CD4-positive, alpha-beta T cell treated with Interleukin-21 for 1 hour (primary cell): ENCODE data around the gene FAHD2B.
"Not testable (repeated sequence)": the region's sequence is repeated elsewhere in the genome, so short reads cannot be mapped to it uniquely, and the experiment has no call there.

Source experiments
- DNase-seq: peaks from one replicate; pipeline ENCODE4 v3.0.0-alpha.2; 2020

FAHD2B gene

GRCh38 chr2:97094772-97095611, at the start of gene FAHD2B:
FAHD2B (minus strand) TSS chr2:97094882; CDS start chr2:97091706, 3,176 bp downstream.
- DNase-seq, result peak; percentile 87

DNA sequence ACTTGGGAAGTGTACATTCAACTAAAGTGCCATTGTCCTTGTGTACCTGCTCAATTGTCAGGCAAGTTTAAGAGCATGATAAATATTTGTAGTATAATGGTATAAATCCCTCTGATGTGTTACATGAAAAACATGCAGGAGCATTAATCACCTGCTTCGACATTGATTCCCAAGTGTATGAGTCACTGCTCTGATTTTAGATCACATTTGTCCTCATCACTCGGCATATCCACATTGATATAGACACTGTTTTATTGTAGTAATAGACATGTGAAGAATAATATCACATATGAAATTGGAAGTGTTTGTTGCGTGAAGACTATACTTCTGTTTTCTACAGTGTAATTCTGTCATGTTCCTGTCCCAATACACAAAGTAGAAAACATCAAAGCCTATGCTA, 49.3 kb upstream of the FAHD2B start:
- DNase-seq, result not testable (repeated sequence)

DNA sequence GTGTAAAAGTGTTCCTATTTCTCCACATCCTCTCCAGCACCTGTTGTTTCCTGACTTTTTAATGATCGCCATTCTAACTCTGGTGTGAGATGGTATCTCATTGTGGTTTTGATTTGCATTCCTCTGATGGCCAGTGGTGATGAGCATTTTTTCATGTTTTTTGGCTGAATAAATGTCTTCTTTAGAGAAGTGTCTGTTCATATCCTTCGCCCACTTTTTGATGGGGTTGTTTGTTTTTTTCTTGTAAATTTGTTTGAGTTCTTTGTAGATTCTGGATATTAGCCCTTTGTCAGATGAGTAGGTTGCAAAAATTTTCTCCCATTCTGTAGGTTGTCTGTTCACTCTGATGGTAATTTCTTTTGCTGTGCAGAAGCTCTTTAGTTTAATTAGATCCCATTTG, 34.4 kb upstream of the FAHD2B start:
- DNase-seq, result not testable (repeated sequence)

DNA sequence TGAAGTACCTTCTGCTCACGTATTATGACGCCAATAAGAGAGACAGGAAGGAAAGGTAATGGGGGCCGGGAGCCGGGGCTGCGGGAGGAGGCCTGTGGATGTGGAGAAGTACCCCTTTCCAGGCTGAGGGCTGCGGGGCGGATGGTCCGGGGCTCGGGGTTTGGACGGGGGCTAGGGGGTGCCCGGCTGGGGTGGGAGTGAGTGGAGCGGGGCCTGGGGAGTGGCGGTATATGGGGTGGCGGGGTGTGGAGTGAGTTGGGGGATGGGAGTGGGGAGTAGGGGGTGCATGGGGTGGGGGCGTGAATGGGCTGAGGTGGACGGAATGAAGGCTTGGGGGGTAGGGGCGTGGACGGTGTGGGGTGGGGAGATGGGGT, 19.2 kb upstream of the FAHD2B start:
- DNase-seq, result not testable (repeated sequence)

GRCh38 chr2:97113050-97113881, 18.6 kb upstream of the FAHD2B start, which contains the start of gene ANKRD36:
ANKRD36 (plus strand) TSS chr2:97113153; CDS start chr2:97113740, 587 bp downstream.
- DNase-seq, result peak; percentile 85

DNA sequence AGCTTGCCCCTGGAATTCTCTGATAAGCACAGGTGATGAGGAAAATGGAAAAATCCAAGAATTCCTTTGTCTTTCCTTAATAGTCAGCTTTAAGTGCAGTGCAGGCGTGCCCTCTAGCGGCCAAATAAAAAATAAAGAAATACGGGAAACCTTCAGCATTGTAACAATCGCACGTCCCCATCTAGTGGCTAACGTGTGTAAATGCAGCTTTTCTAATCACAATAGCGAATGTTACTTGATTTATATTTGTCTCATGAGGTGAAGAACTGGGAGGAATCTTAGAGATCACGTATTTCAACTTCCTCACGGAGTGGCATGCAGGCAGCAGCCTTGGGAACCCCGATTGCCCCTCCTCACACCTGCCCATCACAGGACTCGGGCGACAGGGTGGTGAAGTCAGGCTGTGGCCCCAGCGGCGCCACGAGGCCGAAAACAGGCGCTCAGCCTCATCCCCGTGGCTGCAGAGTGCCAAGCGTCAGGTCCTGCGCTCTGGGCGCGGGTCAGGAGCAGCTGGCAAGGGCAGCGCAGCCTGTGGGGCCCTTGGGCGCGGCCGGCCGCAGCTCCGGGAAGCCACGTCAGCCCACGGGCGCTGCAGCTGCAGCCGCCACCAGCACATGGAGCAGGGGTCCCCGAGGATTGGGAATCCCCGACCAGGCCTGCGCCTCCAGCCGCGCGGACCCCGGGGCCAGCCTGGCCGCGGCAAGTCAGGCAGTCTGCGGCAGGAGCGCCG, 17.8 kb upstream of the FAHD2B start:
- DNase-seq, result peak; percentile 83

DNA sequence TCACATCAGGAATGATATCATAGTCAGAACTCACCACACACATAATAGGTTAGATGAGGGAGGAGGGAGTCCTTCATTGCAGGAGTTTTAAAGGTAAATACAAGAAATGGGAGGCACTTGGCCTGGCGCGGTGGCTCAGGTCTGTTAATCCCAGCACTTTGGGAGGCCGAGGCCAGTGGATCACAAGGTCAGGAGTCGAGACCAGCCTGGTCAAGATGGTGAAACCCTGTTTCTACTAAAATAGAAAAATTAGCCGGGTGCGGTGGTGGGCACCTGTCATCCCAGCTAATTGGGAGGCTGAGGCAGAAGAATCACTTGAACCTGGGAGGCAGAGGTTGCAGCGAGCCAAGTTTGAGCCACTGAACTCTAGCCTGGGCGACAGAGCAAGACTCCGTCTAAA, 16.6 kb upstream of the FAHD2B start:
- DNase-seq, result not testable (repeated sequence)

DNA sequence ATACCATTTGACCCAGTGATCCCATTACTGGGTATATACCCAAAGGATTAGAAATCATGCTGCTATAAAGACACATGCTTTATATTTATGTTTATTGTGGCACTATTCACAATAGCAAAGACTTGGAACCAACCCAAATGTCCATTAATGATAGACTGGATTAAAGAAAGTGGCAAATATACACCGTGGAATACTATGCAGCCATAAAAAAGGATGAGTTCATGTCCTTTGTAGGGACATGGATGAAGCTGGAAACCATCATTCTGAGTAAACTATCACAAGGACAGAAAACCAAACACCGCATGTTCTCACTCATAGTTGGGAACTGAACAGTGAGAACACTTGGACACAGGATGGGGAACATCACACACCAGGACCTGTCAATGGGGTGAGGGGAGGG, 12.2 kb upstream of the FAHD2B start:
- not testable (repeated sequence) for DNase-seq

GRCh38 chr2:97098786-97099372, 4.2 kb upstream of the FAHD2B start:
- DNase-seq, result not testable (repeated sequence)

DNA sequence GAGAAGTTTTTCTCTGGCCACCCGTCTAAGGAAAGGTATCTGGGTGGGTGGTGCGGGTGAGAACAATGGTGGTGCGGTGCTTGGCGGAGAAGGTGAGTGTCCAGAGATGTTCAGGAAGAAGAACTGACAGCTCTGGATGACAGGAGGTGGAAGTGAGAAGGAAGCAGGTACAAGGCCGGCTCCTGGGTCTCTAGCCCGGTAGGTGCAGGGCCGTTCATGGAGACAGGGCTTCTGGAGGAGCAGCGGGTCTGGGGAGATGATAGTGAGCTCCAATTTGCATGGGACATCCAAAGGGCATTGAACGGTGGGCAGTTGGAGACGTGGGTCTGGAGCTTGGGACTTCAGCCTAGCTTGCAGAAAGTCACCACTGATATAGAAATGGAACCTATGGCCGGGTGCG, 979 bp upstream of the FAHD2B start:
- no peak for DNase-seq

DNA sequence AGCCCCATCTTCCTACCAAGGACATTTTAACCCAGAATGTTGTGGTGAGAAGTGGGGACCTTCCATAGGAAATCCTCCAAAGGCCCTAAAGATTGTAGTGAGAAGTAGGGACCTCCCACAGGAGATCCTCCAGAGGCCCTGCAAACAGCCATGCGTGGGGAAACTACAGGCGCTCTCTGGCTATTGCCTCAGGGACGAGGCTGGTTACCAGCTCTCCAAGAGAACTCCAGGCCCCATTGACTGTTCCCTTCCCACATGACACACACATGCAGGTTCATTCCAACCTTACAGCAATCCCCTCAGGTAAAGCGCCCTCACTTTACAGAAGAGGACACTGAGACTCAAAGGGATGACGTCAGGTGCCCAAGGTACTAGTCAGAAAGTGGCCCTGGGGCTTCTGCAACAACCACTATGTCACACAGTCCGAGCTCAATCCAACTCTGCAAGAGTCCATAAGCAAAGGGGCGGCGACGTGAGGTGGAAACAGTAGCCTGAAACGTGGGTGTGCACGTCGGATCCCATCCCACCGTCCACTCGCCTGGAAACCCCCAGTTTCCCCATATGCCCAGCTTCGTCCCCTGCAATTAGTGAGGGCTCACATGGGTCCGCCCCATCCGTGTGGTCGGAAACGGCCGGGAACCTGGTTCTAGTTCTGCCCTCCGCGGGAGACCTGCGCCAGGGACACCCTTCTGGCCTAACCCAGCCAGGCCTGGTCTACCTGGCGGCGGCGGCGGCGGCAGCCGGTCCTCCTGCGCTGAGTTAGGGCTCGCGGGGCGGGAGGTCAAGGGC, 505 bp downstream of the FAHD2B start:
- DNase-seq, result not testable (repeated sequence)

GRCh38 chr2:97092946-97093345, 1.7 kb downstream of the FAHD2B start:
- not testable (repeated sequence) for DNase-seq

- DNase-seq, result not testable (repeated sequence)
Observed at GRCh38 chr2:97088706-97089105, 6.0 kb downstream of the FAHD2B start.

DNA sequence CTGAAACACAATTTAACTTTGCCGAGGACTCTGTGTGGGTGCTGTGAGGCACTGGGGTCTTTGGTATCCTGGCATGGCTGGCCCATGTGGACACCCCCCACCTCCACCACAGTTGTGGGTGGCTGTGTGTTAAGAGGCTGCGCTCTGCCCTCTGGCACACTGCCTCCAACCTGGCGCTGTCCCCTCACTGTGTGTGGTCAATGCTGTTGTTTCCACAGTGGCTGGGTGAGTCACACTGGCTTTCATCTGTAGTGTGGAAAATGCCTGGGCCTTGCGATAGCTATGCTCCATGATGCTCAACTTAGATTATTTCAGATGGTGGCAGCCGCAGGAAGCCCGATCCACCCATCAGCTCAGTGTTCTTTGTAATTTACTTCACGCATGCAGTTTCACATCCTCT, 9.6 kb downstream of the FAHD2B start:
- DNase-seq, result not testable (repeated sequence)

- not testable (repeated sequence) for DNase-seq
Observed at GRCh38 chr2:97083516-97083915, 11.2 kb downstream of the FAHD2B start.

- DNase-seq, result not testable (repeated sequence)
Observed at GRCh38 chr2:97082206-97082605, 12.5 kb downstream of the FAHD2B start.

DNA sequence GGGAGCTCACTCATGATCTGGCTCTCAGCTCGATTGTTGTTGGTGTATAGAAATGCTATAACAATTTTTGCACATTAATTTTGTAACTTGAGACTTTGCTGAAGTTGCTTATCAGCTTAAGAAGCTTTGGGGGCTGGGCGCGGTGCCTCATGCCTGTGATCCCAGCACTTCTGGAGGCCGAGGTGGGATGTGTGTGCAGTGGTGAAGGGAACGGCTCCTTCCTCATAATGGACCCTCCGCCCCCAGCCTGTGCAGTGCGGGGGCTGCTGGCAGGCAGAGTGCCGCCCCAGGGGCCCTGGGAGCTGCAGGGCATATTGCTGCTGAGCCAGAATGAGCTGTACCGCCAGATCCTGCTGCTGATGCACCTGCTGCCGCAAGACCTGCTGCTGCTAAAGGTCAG, 13.8 kb downstream of the FAHD2B start:
- DNase-seq, result not testable (repeated sequence)

- not testable (repeated sequence) for DNase-seq
Observed at GRCh38 chr2:97077213-97077612, 17.5 kb downstream of the FAHD2B start.

GRCh38 chr2:97070915-97071314, 23.8 kb downstream of the FAHD2B start:
- not testable (repeated sequence) for DNase-seq

GRCh38 chr2:97068722-97069121, 26.0 kb downstream of the FAHD2B start:
- DNase-seq, result not testable (repeated sequence)

GRCh38 chr2:97068074-97068473, 26.6 kb downstream of the FAHD2B start:
- no peak for DNase-seq
